ENCODE data around the gene OPN1SW. TPM values are rescaled to one million over a fixed set of nuclear protein-coding genes. Genes with fewer than 3 reads are reported as not detected.

The OPN1SW gene
- polyA plus RNA-seq, 1 donor: 2.2 TPM

GRCh38 chr7:128758553-128758952 lies 17.0 kb downstream of the OPN1SW start:
- DNase-seq: no peak

GRCh38 chr7:128757203-128757602 lies 18.4 kb downstream of the OPN1SW start:
- DNase-seq: no peak

- DNase-seq: no peak
These were observed 19.6 kb downstream of the OPN1SW start for GRCh38 chr7:128755819-128756476.

- DNase-seq: no peak
These were observed 20.3 kb downstream of the OPN1SW start for GRCh38 chr7:128755075-128755818.

GRCh38 chr7:128752251-128752650 lies 23.3 kb downstream of the OPN1SW start:
- DNase-seq: no peak

- DNase-seq: no peak
These were observed 28.1 kb downstream of the OPN1SW start for GRCh38 chr7:128747327-128748079.

GRCh38 chr7:128745706-128746105 lies 29.9 kb downstream of the OPN1SW start:
- DNase-seq: no peak

- no peak for DNase-seq
These were observed 31.2 kb downstream of the OPN1SW start for GRCh38 chr7:128744366-128744905.

GRCh38 chr7:128743112-128743772 lies 32.4 kb downstream of the OPN1SW start:
- DNase-seq: no peak

GRCh38 chr7:128742206-128742605 lies 33.4 kb downstream of the OPN1SW start:
- DNase-seq: no peak

GRCh38 chr7:128741491-128741890 lies 34.1 kb downstream of the OPN1SW start:
- no peak for DNase-seq

GRCh38 chr7:128740996-128741395 lies 34.6 kb downstream of the OPN1SW start:
- no peak for DNase-seq

- DNase-seq: no peak
These were observed 35.5 kb downstream of the OPN1SW start for GRCh38 chr7:128739990-128740682.

- DNase-seq: peak; percentile 95
These were observed 36.3 kb downstream of the OPN1SW start, which contains the start of gene CALU for GRCh38 chr7:128739048-128739962. Gene CALU, plus strand, starts transcription at chr7:128739359. Its CDS starts 9,225 bp downstream, at chr7:128748584.

- DNase-seq: no peak
These were observed 37.0 kb downstream of the OPN1SW start for GRCh38 chr7:128738570-128739047.

GRCh38 chr7:128737867-128738385 lies 37.7 kb downstream of the OPN1SW start:
- peak; percentile 37 for DNase-seq

GRCh38 chr7:128737441-128737840 lies 38.2 kb downstream of the OPN1SW start:
- DNase-seq: no peak

- DNase-seq: no peak
These were observed 40.2 kb downstream of the OPN1SW start for GRCh38 chr7:128735436-128735835.

- no peak for DNase-seq
These were observed 40.7 kb downstream of the OPN1SW start for GRCh38 chr7:128734890-128735289.

- no peak for DNase-seq
These were observed 42.3 kb downstream of the OPN1SW start for GRCh38 chr7:128733278-128733645.

Data from left kidney (tissue), 2 donors.